OCI-LY3 (cell line): ENCODE measurements around the gene GSC2.

Source experiments
- H2AFZ ChIP-seq: fragments of 200-600, 300-600 bp; shearing (Covaris generic); 2 replicates; pipeline ENCODE4 v1.6.0; 2014; ENCODE audit warnings: antibody characterized with exemption, low read depth, low read length
- H3K27ac ChIP-seq: fragments of 200-600, 300-600 bp; sonication (generic); 2 replicates; pipeline ENCODE4 v1.5.1; 2014; ENCODE audit warnings: mild to moderate bottlenecking, low read length, moderate library complexity, mixed read lengths
- H3K27me3 ChIP-seq: fragments of 200-600, 300-600 bp; sonication (generic); 2 replicates; pipeline ENCODE4 v1.6.1; 2014; ENCODE audit warnings: low read depth, low read length, mixed read lengths
- H3K36me3 ChIP-seq: fragments of 200-600, 300-600 bp; sonication (generic); replicated peaks from 2 replicates; pipeline ENCODE3; 2014; ENCODE audit warnings: low read depth, low read length, mixed read lengths
- H3K4me1 ChIP-seq: fragments of 300-600, 200-600 bp; sonication (generic); 2 replicates; pipeline ENCODE4 v1.6.1; 2014; ENCODE audit warnings: low read length, mixed read lengths
- H3K4me2 ChIP-seq: fragments of 200-600, 300-600 bp; sonication (generic); 2 replicates; pipeline ENCODE4 v1.6.1; 2014; ENCODE audit warnings: low read length, mixed read lengths
- H3K4me3 ChIP-seq: fragments of 300-600, 200-600 bp; sonication (generic); 2 replicates; pipeline ENCODE4 v1.5.1; 2014; ENCODE audit warnings: antibody characterized with exemption, mild to moderate bottlenecking, low read length, moderate library complexity
- H3K79me2 ChIP-seq: fragments of 300-600, 200-600 bp; shearing (Covaris generic); 2 replicates; pipeline ENCODE4 v1.6.1; 2014; ENCODE audit warnings: mild to moderate bottlenecking, low read length, mixed read lengths
- H3K9ac ChIP-seq: fragments of 300-600, 200-600 bp; shearing (Covaris generic); 2 replicates; pipeline ENCODE4 v1.6.0; 2014; ENCODE audit warnings: mild to moderate bottlenecking, low read length, moderate library complexity
- H3K9me3 ChIP-seq: fragments of 200-600, 300-600 bp; shearing (Covaris generic); 2 replicates; pipeline ENCODE4 v1.6.1; 2014; ENCODE audit warnings: low read length, mixed read lengths; ENCODE audit not compliant: insufficient read depth
- H4K20me1 ChIP-seq: fragments of 200-600, 300-600 bp; sonication (generic); 2 replicates; pipeline ENCODE4 v1.6.1; 2016; ENCODE audit warnings: low read length, mixed read lengths; ENCODE audit not compliant: insufficient read depth
- CTCF ChIP-seq: fragments of 200-600, 300-600 bp; sonication (generic); IDR thresholded peaks from 2 replicates; pipeline ENCODE4 v1.5.1; 2014; ENCODE audit warnings: antibody characterized with exemption, low read length, low read depth
- EZH2phosphoT487 ChIP-seq: fragments of 200-600 bp; shearing (Covaris generic); IDR thresholded peaks from 2 replicates; pipeline ENCODE4 v1.6.1; 2018; ENCODE audit warnings: antibody characterized with exemption, mixed run types, low read depth

The GSC2 gene

GRCh38 chr22:19125011-19125410 lies 25.1 kb downstream of the GSC2 start:
- H3K4me1 ChIP-seq, result peaks cover 12% of the 10 kb centered on the region
- H2AFZ ChIP-seq, result no peak overlapping the region
- H3K9ac ChIP-seq, result no peak overlapping the region
- H3K4me3 ChIP-seq, result no peak overlapping the region
- peaks cover 22% of the 10 kb centered on the region for H3K79me2 ChIP-seq
- no peak overlapping the region for H3K27ac ChIP-seq
- no peaks in the 10 kb centered on the region for H3K27me3 ChIP-seq
- TF ChIP-seq CTCF (no peak), EZH2phosphoT487 (no peak)
- H3K36me3 ChIP-seq, result no peaks in the 10 kb centered on the region
- H3K9me3 ChIP-seq, result no peaks in the 10 kb centered on the region
- H3K4me2 ChIP-seq, result no peak overlapping the region
- H4K20me1 ChIP-seq, result peaks cover 17% of the 10 kb centered on the region

- H3K4me3 ChIP-seq, result no peak overlapping the region
Observed at GRCh38 chr22:19124377-19124776, 25.7 kb downstream of the GSC2 start.

GRCh38 chr22:19123936-19124335 lies 26.2 kb downstream of the GSC2 start:
- Histone ChIP-seq H3K79me2 (peaks cover 32% of the 10 kb centered on the region), H3K9ac (no peak overlapping the region), H3K4me3 (no peak overlapping the region), H2AFZ (no peak overlapping the region), H3K9me3 (no peaks in the 10 kb centered on the region), H3K4me2 (no peak overlapping the region), H3K27me3 (no peaks in the 10 kb centered on the region), H3K4me1 (peaks cover 13% of the 10 kb centered on the region), H3K27ac (no peak overlapping the region), H4K20me1 (peaks cover 26% of the 10 kb centered on the region), H3K36me3 (no peaks in the 10 kb centered on the region)
- no peak for TF ChIP-seq EZH2phosphoT487

More at GRCh38 chr22:19124377-19124776, 25.7 kb downstream of the GSC2 start:
- Histone ChIP-seq H3K4me1 (peaks cover 12% of the 10 kb centered on the region), H3K36me3 (no peaks in the 10 kb centered on the region), H3K27ac (no peak overlapping the region), H3K9me3 (no peaks in the 10 kb centered on the region), H3K9ac (no peak overlapping the region), H3K27me3 (no peaks in the 10 kb centered on the region), H4K20me1 (peaks cover 23% of the 10 kb centered on the region), H3K4me2 (no peak overlapping the region), H2AFZ (no peak overlapping the region), H3K79me2 (peaks cover 28% of the 10 kb centered on the region)
- TF ChIP-seq EZH2phosphoT487, result no peak
- TF ChIP-seq CTCF, result no peak

- H4K20me1 ChIP-seq, result peaks cover 36% of the 10 kb centered on the region
- H3K4me2 ChIP-seq, result peak overlapping the region; percentile 82
- no peaks in the 10 kb centered on the region for H3K27me3 ChIP-seq
- H3K9ac ChIP-seq, result peak overlapping the region; percentile 42; the same call in 1 of the 2 replicates
- no peaks in the 10 kb centered on the region for H3K9me3 ChIP-seq
- H3K4me3 ChIP-seq, result peak overlapping the region; percentile 88
- no peak for TF ChIP-seq EZH2phosphoT487
- TF ChIP-seq CTCF, result no peak
- peaks cover 5% of the 10 kb centered on the region for H3K36me3 ChIP-seq
- peaks cover 21% of the 10 kb centered on the region for H3K4me1 ChIP-seq
- H2AFZ ChIP-seq, result peak overlapping the region; percentile 67
- peaks cover 43% of the 10 kb centered on the region for H3K79me2 ChIP-seq
- H3K27ac ChIP-seq, result no peak overlapping the region
Observed at GRCh38 chr22:19122752-19123492, 27.2 kb downstream of the GSC2 start.
